SU-DHL-6 (cell line): ENCODE results near the gene OSBPL10.

Experiments
- H2AFZ ChIP-seq: fragments of 200-600 bp; sonication (generic); 2 replicates; pipeline ENCODE4 v1.6.1; 2014; ENCODE audit warnings: low read depth, mild to moderate bottlenecking, moderate library complexity, mixed read lengths, antibody characterized with exemption, low read length; ENCODE audit not compliant: severe bottlenecking
- H3F3A ChIP-seq: fragments of 200-600 bp; shearing (Covaris generic); 2 replicates; pipeline ENCODE4 v1.6.0; 2016; ENCODE audit warnings: antibody characterized with exemption, mild to moderate bottlenecking; ENCODE audit not compliant: insufficient read depth
- H3K27ac ChIP-seq: fragments of 200-600 bp; sonication (generic); 2 replicates; pipeline ENCODE4 v1.5.1; 2016; ENCODE audit warnings: low read depth, mild to moderate bottlenecking, low read length, moderate library complexity, mixed read lengths
- H3K27me3 ChIP-seq: fragments of 200-600 bp; sonication (generic), shearing (Covaris generic); 2 replicates; pipeline ENCODE4 v1.6.0; 2014; ENCODE audit warnings: mild to moderate bottlenecking, low read length
- H3K36me3 ChIP-seq: fragments of 200-600 bp; sonication (generic); 2 replicates; pipeline ENCODE4 v1.6.1; 2014; ENCODE audit warnings: mild to moderate bottlenecking, low read length, mixed read lengths
- H3K4me2 ChIP-seq: fragments of 300-600, 200-600 bp; shearing (Covaris generic), sonication (generic); 2 replicates; pipeline ENCODE4 v1.6.0; 2014; ENCODE audit warnings: low read length, low read depth, mild to moderate bottlenecking; ENCODE audit not compliant: poor library complexity, severe bottlenecking
- H3K4me3 ChIP-seq: fragments of 200-600 bp; sonication (generic); 2 replicates; pipeline ENCODE4 v1.5.1; 2014; ENCODE audit warnings: antibody characterized with exemption, low read length, mild to moderate bottlenecking, mixed read lengths; ENCODE audit not compliant: insufficient read depth, poor library complexity, severe bottlenecking
- H3K79me2 ChIP-seq: fragments of 200-600 bp; sonication (generic); 2 replicates; pipeline ENCODE4 v1.6.1; 2014; ENCODE audit warnings: mild to moderate bottlenecking, low read length, moderate library complexity; ENCODE audit not compliant: insufficient read depth
- H3K9ac ChIP-seq: fragments of 200-600 bp; sonication (generic); 2 replicates; pipeline ENCODE4 v1.7.0; 2014; ENCODE audit warnings: mild to moderate bottlenecking, low read length
- H3K9me2 ChIP-seq: fragments of 200-600 bp; sonication (generic); replicated peaks from 2 replicates; pipeline ENCODE4 v1.6.1; 2014; ENCODE audit warnings: low read length; ENCODE audit not compliant: insufficient read depth
- H3K9me3 ChIP-seq: fragments of 200-600 bp; sonication (generic); 2 replicates; pipeline ENCODE4 v1.6.1; 2014; ENCODE audit warnings: low read length, mixed read lengths; ENCODE audit not compliant: insufficient read depth
- H4K20me1 ChIP-seq: fragments of 200-600 bp; sonication (generic); 2 replicates; pipeline ENCODE4 v1.6.1; 2014; ENCODE audit warnings: low read depth, mild to moderate bottlenecking, antibody characterized with exemption, low read length, moderate library complexity, mixed read lengths
- CTCF ChIP-seq: fragments of 200-600 bp; sonication (generic); IDR thresholded peaks from one replicate; pipeline ENCODE4 v1.5.1; 2017; ENCODE audit warnings: antibody characterized with exemption, mild to moderate bottlenecking, low read length, moderate library complexity; ENCODE audit not compliant: insufficient read depth, poor library complexity, severe bottlenecking
- EZH2phosphoT487 ChIP-seq: fragments of 200-600 bp; sonication (generic), shearing (Covaris generic); conservative IDR thresholded peaks from 2 replicates; pipeline ENCODE4 v1.6.1; 2018; ENCODE audit warnings: mild to moderate bottlenecking, antibody characterized with exemption, low read length, moderate library complexity, mixed read lengths

OSBPL10 gene

DNA sequence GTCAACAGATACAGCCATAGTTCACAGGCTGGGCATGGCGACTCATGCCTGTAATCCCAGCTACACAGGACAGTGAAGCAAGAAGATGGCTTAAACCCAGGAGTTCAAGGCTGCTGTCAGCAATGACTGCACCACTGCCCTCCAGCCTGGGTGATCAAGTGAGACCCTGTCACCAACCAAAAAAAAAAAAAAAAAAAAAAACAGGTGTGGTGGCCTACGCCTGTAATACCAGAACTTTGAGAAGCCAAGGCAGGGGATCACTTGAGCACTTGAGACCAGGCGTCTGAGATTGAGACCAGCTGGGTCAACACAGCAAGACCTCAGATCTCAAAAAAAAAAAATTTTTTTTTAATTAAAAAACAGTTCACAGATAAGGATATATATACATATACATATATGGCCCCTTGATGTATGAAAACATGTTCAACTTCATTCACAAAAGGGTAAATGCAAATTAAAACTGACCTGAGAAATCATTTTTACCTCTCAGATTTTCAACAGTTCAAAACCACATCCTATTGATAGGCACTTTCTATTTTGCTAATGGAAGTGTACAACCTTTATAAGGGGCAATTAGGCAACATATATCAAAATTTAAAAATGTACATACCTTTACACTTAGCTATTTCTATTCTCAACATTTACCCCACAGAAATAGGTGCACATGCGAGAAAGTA, 51.1 kb downstream of the OSBPL10 start:
- Histone ChIP-seq H3K9me2 (no peaks in the 10 kb centered on the region), H3F3A (peaks cover 71% of the 10 kb centered on the region), H4K20me1 (no peaks in the 10 kb centered on the region), H2AFZ (no peak overlapping the region), H3K36me3 (no peaks in the 10 kb centered on the region), H3K9me3 (no peaks in the 10 kb centered on the region), H3K79me2 (peaks cover 93% of the 10 kb centered on the region), H3K9ac (peak overlapping the region; percentile 23), H3K4me3 (peak overlapping the region; percentile 12), H3K27me3 (no peaks in the 10 kb centered on the region), H3K27ac (peak overlapping the region; percentile 93), H3K4me2 (peak overlapping the region; percentile 72)
- TF ChIP-seq EZH2phosphoT487 (no peak), CTCF (no peak)

DNA sequence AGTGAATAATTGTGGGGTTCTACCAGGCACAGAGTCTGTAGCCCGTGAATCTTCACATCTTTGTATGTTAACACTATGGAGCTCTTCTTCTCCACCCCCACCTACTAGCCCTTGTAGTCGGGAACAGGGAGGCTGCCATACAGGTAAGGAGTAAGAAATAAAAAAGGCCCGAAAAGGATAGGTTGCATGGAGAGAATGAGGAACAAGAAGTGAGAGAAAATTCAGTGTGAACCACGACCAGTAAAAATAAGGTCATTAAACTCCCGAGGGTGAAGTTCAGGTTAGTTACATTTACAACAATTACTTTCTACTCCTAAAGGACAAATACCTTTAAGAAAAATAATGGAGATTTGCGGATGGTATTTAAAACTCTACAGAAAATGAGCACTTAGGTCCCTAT, 53.3 kb downstream of the OSBPL10 start:
- Histone ChIP-seq H3K9me3 (no peaks in the 10 kb centered on the region), H3K9ac (peak overlapping the region; percentile 60), H3K9me2 (no peaks in the 10 kb centered on the region), H3K36me3 (no peaks in the 10 kb centered on the region), H3K79me2 (peaks cover 93% of the 10 kb centered on the region), H3F3A (peaks cover 69% of the 10 kb centered on the region), H2AFZ (no peak overlapping the region), H3K27ac (peak overlapping the region; percentile 93), H3K4me2 (peak overlapping the region; percentile 72), H3K4me3 (peak overlapping the region; percentile 36), H3K27me3 (no peaks in the 10 kb centered on the region), H4K20me1 (no peaks in the 10 kb centered on the region)
- TF ChIP-seq CTCF (no peak), EZH2phosphoT487 (no peak)

DNA sequence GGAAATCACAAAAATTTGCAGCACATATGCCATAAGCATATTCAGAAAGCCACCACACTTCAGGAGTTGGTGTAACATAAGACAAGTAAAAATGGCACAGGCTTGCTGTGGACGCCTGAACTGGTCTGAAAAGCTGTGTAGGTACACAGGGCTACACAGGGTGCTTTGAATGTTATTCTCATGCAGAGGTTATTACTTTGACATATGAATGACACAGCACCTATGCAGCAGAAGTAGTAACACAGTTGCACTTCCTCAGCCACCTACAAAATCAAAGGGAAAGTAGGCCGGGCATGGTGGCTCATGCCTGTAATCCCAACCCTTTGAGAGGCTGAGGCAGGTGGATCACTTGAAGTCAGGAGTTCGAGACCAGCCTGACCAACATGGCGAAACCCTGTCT, 54.5 kb downstream of the OSBPL10 start:
- Histone ChIP-seq H3K4me3 (no peak overlapping the region), H3K27ac (peak overlapping the region; percentile 93), H4K20me1 (no peaks in the 10 kb centered on the region), H3K79me2 (peaks cover 94% of the 10 kb centered on the region), H3F3A (peaks cover 69% of the 10 kb centered on the region), H3K9me3 (no peaks in the 10 kb centered on the region), H3K36me3 (no peaks in the 10 kb centered on the region), H3K4me2 (peak overlapping the region; percentile 72), H3K9me2 (no peaks in the 10 kb centered on the region), H2AFZ (no peak overlapping the region), H3K27me3 (no peaks in the 10 kb centered on the region), H3K9ac (peak overlapping the region; percentile 60)
- no peak for TF ChIP-seq CTCF
- no peak for TF ChIP-seq EZH2phosphoT487
